OCI-LY1 (cell line): Measurements from ENCODE around the gene NFKBIZ.

Experiments
- CTCF ChIP-seq: fragments of 200-600 bp; sonication (generic), shearing (Covaris generic); IDR thresholded peaks from 2 replicates; pipeline ENCODE4 v1.5.1; 2017; ENCODE audit warnings: mild to moderate bottlenecking, antibody characterized with exemption, low read length, moderate library complexity, mixed read lengths
- EZH2 ChIP-seq: fragments of 200-600 bp; sonication (generic), shearing (Covaris generic); IDR thresholded peaks from 2 replicates; pipeline ENCODE4 v1.8.0; 2017; ENCODE audit warnings: borderline replicate concordance, mixed run types, mild to moderate bottlenecking, antibody characterized with exemption, low read length, moderate library complexity, mixed read lengths

- TF ChIP-seq CTCF (no peak), EZH2 (no peak)
Observed at GRCh38 chr3:101879623-101880284, 30.4 kb downstream of the NFKBIZ start.
